GM12801 (cell line): ENCODE data around the gene SUSD5.

Experiments used
- CTCF ChIP-seq: IDR thresholded peaks from one replicate; pipeline ENCODE4 v1.5.1; 2011; ENCODE audit warnings: control low read depth; ENCODE audit not compliant: insufficient read length; ENCODE audit errors: extremely low read depth

The SUSD5 gene

DNA sequence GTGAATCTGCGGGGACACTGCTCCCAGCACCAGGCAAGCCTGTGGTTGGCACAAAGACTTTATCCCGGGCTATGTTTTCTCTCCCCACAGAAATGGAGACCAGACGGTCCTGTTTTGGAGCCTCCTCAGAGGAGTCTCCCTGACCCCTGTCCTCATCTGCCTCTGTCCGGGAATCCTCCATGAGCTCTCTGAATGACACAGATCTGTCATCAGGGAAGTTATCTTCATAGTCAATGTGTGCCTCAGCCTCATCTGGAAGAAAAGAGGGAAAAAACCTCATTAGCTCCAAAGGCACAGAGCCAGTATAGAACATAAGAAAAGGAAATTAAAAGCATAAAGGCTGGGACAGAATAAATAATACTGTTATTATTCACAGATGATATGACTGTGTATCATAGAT, 64.8 kb downstream of the SUSD5 start:
- no peak for TF ChIP-seq CTCF

GRCh38 chr3:33152363-33153360, 65.9 kb downstream of the SUSD5 start:
- TF ChIP-seq CTCF = no peak

DNA sequence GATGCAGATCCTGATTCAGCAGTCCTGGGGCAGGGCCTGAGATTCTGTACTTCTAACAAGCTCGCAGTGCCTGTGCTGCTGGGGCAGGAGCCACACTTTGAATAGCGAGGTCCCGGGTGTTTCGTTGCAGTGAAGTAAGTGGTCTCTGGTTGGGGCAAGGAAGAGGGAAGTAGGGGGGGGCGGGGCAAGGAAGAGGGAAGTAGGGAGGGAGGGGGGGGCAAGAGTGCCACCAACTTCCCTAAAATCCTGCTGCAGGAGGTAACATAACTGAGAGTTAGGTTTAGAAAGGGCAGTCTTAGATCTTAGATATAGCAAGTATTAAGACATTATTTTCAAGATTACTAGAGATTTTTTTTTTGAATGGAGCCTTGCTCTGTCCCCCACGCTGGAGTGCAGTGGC, 69.3 kb downstream of the SUSD5 start:
- no peak for TF ChIP-seq CTCF

GRCh38 chr3:33146791-33147445, 71.7 kb downstream of the SUSD5 start:
- no peak for TF ChIP-seq CTCF

- no peak for TF ChIP-seq CTCF
These were observed 72.6 kb downstream of the SUSD5 start for GRCh38 chr3:33145901-33146580.

GRCh38 chr3:33145221-33145900, 73.2 kb downstream of the SUSD5 start:
- TF ChIP-seq CTCF = no peak
